ENCODE measurements around the gene ARHGAP42. TPM values are rescaled to one million over a fixed set of nuclear protein-coding genes. Genes with fewer than 3 reads are reported as not detected.

Gene ARHGAP42
- total RNA-seq, 1 experiment from 2014 or later = 11.5 TPM

DNA sequence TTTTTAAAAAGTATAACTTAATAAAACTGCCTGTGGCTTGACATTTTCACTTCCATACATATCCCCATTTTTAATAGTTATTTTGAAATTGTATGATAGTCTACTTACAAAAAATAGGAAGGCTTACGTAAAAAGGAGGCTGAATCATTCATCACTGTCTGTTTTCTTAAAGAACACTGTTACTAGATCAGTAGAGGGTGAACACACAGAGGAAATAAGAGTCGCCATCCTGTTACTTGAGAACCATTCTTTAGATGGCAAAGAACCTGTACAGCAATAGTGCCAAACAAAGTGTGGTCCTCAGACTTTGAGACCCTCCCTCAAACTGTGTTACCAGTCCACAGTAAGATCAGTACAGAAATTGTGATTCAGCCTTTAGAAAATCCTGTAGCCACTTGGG is 261.8 kb downstream of the ARHGAP42 start:
- in situ Hi-C loops (cut with HindIII; ENCODE audit: low pct_unique_long_range_greater_than_20kb, low sequenced_read_pairs) = no loop called here
- DNase-seq (ENCODE audit: low read depth) = no peak

DNA sequence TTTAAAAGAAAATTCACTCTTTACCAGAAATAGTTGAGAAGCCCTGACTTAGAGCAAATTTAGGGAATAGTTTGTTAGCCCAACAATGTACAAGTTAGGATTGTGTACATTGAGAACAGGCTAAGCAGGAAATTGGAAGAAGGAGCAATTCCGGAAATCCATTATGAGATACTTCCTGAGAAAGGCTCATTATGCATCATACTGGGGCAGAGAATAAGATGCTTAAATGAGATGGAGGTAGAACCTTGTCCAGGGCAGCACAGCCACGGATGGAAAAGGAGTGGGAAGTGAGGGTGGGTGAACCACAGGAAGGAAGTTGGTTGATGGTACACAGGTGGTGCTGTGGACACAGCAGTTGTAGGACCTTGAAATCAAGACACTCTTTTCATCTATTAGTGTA is 262.4 kb downstream of the ARHGAP42 start:
- in situ Hi-C loops (cut with HindIII; ENCODE audit: low pct_unique_long_range_greater_than_20kb, low sequenced_read_pairs) = no loop called here
- DNase-seq (ENCODE audit: low read depth) = no peak

DNA sequence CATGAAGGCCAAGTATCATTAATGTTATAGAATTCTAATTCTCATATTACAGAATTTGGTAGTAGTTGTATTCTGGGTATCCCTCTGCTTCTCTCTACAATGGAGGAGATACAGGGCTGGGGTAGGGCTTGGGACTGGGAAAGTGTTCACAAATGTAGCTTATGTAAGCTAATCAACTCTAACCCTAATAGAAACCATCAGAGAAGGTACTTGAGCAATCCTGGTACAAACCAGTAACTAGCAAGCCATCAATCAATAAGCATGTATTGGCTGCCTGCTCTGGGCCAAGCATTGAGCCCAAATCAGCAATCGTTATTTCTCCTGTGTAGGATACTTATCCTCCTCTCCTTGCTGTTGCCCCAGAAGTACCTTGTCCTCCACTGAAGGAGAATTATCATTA is 268.2 kb downstream of the ARHGAP42 start:
- in situ Hi-C loops (cut with HindIII; ENCODE audit: low pct_unique_long_range_greater_than_20kb, low sequenced_read_pairs) = no loop called here

DNA sequence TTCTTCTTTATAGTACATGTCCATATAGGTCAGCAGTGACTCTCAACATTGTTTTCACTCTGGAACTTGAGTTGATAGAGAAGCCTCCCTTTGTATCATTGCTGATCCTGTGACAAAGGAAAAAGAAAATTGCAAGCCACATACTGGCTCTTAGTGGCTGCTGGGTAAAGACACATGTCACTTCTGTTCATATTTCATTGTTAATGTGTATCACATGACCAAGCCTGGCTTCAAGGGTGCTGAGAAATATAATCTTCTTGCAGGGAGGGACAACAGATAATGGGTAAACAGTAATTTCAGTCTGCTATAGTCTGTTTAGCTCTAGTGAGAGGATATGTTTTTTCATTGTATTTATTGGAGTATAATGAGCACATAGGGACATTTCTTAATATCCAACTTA is 269.3 kb downstream of the ARHGAP42 start:
- in situ Hi-C loops (cut with HindIII; ENCODE audit: low pct_unique_long_range_greater_than_20kb, low sequenced_read_pairs) = no loop called here
- no peak for DNase-seq (ENCODE audit: low read depth)

More for the DNA sequence above, 268.2 kb downstream of the ARHGAP42 start:
- DNase-seq (ENCODE audit: low read depth) = no peak

DNA sequence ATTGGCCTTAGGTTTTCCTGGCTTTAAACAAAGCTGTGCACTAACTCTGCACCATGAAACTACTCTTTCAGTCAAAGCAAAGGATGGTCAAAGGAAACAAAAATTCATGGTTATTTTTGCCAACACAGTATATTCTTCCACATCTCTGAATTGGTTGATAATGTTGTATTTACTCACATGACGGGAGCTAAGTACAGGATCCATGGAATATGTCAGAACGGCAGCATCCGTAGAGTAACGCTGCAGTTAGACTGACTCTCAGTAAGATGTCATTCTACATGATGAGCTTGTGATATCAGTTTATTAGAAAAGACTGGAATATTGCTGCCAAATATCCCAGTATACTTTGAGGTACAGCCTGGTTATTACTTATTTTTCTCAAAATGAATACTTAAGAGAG is 270.4 kb downstream of the ARHGAP42 start:
- DNase-seq (ENCODE audit: low read depth) = no peak
- in situ Hi-C loops (cut with HindIII; ENCODE audit: low pct_unique_long_range_greater_than_20kb, low sequenced_read_pairs) = no loop called here

DNA sequence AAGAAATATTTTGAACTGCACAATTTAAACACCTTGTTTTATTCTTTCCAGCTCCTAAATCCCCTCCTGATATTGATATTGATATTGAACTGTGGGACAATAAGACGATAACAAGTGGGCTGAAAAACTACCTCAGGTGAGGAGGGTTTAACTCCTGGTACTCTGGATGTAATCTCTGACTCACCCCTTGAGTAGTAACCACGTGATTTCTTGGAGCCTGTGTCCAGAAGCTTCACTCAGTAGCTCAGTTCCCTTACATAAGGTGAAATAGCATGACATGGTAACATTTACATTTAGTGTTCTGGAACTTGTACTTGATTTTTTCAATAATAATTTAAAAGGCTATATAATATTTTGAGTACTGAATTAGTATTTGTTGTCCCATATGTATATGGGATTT is 274.5 kb downstream of the ARHGAP42 start:
- in situ Hi-C loops (cut with HindIII; ENCODE audit: low pct_unique_long_range_greater_than_20kb, low sequenced_read_pairs) = no loop called here
- no peak for DNase-seq (ENCODE audit: low read depth)

DNA sequence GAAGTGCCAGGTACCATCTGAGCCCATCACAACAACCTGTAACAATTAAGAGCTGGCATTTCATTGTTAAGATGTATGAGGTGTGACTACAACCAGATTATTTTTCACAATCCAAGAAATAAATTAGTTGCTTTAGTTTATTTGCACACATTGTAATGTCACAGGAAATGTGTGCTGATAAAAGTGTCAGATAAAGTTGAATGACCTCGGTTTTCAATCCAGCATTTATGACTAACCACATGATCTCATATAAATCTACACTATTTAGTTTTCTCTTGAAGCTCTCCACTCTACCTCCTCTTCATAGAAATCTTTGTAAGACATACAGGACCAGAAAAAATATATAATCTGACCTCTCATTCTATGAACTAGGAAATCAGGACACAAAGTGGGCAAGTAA is 276.3 kb downstream of the ARHGAP42 start:
- in situ Hi-C loops (cut with HindIII; ENCODE audit: low pct_unique_long_range_greater_than_20kb, low sequenced_read_pairs) = no loop called here
- DNase-seq (ENCODE audit: low read depth) = no peak

DNA sequence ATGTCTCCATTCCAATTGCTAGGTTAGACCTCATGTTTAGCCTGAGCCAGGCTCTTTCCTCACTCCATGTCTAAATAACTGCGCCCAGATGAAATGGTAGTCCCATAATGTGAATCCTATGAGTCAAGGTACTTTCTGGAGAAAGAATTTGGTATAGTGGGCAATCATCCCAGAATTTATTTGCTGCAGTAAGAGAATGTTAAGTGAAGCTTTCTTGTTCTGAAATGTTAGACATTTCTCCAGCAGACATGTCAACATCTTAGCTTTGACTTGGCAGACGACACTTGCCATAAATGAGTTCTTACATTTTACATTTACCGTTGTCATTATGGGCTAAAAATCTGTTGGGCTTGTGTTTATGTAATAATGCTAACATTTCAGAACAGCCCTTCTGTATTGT is 277.3 kb downstream of the ARHGAP42 start:
- in situ Hi-C loops (cut with HindIII; ENCODE audit: low pct_unique_long_range_greater_than_20kb, low sequenced_read_pairs) = no loop called here
- no peak for DNase-seq (ENCODE audit: low read depth)

DNA sequence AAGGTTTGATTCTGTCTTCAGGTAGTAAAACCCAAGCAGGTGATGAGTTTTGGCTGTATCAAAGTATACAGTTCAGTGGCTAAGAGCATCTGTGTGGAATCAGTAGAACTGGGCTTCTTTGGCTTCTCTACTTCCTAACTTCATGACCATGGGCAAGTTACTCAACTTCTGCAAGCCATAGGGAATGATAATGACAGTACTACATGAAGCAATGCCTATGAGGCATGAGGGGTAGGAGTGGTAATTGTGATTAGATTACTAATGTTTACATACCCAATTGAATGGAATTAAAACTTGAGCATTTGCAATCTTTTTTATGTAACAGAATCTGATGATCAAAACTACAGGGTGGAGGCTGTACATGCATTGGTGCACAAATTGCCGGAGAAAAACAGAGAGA is 278.3 kb downstream of the ARHGAP42 start:
- DNase-seq (ENCODE audit: low read depth) = no peak
- in situ Hi-C loops (cut with HindIII; ENCODE audit: low pct_unique_long_range_greater_than_20kb, low sequenced_read_pairs) = no loop called here

DNA sequence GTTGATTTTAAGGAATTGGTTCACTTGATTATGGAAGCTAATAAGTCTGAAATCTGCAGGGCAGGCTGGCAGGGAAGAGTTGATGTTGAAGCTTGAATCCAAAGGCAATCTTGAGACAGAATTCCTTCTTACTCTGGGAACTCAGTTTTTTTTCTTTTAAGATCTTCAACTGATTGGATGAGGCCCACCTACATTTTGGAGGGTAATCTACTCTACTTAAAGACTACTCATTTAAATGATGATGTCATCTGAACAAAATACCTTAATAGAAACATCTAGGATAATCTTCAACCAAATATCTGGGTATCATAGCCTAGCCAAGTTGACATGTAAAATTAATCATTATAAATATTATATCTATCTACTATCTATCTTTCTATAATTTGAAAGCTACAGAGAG is 279.3 kb downstream of the ARHGAP42 start:
- in situ Hi-C loops (cut with HindIII; ENCODE audit: low pct_unique_long_range_greater_than_20kb, low sequenced_read_pairs) = no loop called here
- DNase-seq (ENCODE audit: low read depth) = no peak

DNA sequence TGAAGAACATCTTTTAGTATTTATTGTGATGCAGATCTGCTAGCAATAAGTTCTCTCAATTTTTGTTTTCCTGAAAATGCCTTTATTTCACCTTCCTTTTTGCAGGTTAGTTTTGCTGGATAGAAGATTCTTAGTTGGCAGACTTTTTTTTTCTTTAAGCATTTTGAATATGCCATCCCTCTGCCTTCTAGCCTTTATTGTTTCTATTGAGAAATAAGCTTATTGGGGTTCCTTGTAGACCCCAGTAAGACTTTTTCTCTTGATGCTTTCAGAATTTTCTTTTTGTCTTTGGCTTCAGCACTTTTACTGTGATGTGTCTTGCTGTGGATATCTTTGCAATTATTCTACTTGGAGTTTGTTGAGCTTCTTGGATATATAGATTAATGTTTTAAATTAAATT is 281.9 kb downstream of the ARHGAP42 start:
- DNase-seq (ENCODE audit: low read depth) = no peak
- in situ Hi-C loops (cut with HindIII; ENCODE audit: low pct_unique_long_range_greater_than_20kb, low sequenced_read_pairs) = no loop called here

DNA sequence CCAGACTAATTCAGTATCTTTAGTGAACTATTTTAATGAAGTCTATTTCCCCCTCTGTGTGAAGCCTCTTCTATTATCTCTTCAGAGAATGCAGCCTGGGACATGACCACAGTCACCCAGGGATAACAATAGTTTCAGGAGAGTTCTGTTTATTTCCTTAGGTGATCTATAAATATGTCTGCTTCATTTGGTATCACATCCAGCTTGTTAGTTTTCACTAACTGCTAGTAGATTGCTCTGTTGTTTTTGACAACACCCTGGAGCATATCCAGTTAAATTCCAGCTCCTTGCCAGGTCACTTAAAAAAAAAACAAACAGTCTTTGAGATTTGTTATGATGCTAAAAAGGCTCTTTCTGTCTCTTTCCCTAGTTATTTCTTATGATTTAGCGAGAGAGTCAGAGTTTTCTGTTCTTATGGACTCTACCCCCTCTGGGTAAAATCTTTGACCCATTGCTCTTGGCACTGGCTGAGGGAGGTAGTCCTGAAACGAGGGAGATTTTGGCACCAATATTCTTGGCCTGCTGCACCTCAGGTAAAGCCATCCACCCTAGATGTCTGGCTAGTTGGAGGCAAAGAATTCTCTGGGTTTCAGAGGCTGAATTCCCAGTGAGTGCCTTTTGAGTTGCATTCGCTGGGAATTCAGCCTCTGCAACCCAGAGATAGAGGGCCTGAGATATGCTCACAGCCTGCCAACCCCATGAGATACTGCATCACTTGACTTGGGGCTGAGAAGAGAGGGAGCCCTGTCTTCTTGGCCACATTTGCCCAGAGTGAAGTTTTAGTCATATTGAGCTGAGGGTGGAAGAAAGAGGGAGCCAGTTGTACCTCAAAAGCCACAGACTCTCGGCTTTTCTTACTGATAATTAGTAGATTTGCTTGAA is 283.4 kb downstream of the ARHGAP42 start:
- in situ Hi-C loops (cut with HindIII; ENCODE audit: low pct_unique_long_range_greater_than_20kb, low sequenced_read_pairs) = no loop called here
- DNase-seq (ENCODE audit: low read depth) = no peak

DNA sequence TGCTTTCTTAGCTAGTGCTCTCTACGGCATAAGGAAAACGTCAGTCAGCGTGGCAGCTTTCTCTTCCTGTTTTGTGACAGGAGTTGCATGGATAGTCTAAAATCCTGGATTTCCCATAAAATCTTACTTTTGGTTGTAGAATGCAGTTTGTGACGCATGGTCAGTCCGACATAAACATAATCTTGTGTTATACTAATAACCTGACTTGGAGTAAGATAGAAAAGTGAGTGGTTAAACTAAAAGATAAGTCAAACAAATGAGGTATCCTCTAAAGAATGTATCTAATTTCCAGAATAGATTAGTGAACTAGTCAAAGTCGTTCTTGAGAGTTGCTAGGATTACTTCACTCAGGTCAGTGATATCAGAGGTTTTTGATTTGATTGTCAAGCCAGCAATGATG is 285.0 kb downstream of the ARHGAP42 start:
- in situ Hi-C loops (cut with HindIII; ENCODE audit: low pct_unique_long_range_greater_than_20kb, low sequenced_read_pairs) = no loop called here
- no peak for DNase-seq (ENCODE audit: low read depth)

DNA sequence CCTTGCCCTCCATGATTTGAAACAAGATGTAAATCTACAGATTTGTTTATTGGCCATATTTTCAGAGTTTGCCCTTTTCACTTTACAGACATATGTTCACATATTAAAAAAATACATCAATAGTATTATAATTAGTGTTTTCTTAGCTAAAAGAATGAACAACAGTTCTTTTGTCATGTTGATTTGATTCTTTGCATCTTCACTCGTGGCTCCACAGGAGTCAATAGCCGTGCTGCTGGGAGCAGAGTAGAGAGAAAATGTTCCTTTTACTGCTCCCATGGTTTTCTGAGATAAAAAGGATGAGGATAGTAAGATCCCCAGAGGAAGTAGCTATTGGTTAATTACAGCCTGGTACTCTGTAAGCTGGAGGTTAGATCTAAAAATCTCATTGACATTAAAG is 291.4 kb downstream of the ARHGAP42 start:
- DNase-seq (ENCODE audit: low read depth) = no peak
- in situ Hi-C loops (cut with HindIII; ENCODE audit: low pct_unique_long_range_greater_than_20kb, low sequenced_read_pairs) = no loop called here

DNA sequence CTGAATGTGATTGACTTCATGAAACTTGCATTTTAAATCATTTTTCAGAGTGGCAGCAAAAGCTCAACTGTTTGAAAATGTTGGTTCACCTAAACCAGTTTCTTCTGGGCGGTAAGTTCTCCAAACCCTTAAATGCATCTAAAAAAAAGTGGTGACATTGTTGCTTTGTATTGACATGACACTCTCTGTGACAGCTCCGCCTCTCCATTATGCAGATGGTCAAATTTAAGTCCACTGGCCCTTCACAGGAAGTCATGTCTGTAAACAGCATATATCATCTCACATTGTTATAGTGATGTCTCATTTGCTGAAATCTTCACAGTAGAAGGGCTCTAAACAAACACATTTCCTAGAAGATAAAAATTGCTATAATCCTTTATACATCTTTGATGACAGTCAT is 291.9 kb downstream of the ARHGAP42 start:
- in situ Hi-C loops (cut with HindIII; ENCODE audit: low pct_unique_long_range_greater_than_20kb, low sequenced_read_pairs) = no loop called here
- DNase-seq (ENCODE audit: low read depth) = no peak

DNA sequence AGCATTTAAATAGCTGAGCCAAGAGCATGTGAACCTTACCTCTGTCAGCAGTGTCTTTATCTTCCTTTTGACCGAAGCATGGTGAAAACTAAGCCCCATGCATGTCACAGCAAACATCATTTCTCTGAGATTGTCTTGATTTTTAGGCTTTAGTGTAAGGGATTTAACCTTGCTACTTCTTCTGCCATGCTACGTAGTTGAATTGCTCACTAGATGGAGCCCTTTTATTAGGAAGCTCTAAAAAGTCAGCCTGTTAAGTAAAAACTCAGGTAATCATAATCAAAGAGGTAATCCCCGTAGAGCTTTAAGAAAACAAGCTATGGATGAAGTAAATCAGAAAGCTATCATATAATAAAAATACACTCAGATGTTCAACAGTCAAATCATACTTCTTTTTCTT is 293.1 kb downstream of the ARHGAP42 start:
- in situ Hi-C loops (cut with HindIII; ENCODE audit: low pct_unique_long_range_greater_than_20kb, low sequenced_read_pairs) = no loop called here
- no peak for DNase-seq (ENCODE audit: low read depth)

DNA sequence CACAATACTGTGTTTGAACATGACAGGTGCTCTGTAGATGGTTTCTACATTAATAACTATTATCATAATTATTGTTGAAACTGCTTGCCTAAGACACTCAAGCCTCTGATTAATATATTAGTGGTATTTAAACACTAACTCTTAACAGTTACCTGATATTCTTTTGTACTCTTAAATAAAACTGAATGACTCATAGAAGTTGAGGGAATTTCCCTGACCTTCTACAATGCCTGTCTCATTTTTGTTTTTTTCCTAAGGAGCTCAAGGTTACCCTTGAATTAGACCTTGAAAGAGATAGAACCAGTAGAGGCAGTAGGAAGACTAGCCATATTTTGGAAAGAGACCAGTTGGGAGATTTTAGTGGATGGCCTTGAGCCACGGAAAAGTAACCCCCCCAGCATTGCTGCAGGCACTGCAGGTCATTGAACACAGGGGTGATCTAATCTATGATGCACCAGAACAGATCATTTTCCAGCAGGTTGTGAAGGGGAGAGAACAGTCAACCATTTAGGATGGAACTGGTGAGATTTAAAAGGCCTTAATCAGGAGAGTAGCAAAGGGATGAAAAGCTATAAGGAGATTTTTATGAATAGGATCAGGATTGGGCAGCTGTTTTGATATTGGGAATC is 294.2 kb downstream of the ARHGAP42 start:
- no peak for DNase-seq (ENCODE audit: low read depth)
- in situ Hi-C loops (cut with HindIII; ENCODE audit: low pct_unique_long_range_greater_than_20kb, low sequenced_read_pairs) = no loop called here

DNA sequence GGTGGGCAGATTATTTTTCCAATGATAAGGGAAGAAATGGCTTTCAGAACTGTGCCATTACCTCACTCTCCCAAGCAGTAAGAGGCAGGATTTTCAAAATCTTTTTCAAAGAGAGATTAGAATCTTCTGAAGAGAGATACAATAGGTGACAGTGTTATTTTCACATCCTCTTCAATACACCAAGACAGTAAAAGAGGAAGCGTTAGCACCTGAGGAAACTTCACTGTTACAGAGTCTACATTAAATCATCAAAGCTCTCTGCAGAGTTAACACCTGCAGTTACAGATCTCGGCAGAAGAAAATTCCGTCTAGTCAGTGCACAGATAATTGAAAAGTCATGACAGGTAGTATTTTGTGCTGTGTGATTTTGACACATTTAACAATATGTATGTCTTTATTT is 297.6 kb downstream of the ARHGAP42 start:
- no peak for DNase-seq (ENCODE audit: low read depth)
- in situ Hi-C loops (cut with HindIII; ENCODE audit: low pct_unique_long_range_greater_than_20kb, low sequenced_read_pairs) = no loop called here

DNA sequence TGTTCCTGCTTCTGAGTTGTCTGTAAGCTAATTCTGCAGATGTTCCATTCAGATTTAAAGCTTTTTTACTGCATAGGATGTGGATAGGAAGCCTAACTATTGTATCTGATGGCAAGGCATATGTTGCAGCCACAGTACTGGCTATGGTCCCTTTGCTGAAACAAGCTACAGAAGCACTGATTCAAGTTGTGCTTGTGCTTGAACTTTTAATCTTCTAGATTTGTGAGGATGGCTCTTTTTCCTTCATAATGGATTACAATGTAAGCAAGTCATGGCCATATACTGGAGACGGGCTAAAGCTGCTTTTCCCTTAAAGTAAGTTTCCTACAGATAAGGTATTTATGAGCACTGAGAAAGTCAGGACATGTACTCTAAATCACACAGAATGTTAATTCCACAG is 303.8 kb downstream of the ARHGAP42 start:
- no peak for DNase-seq (ENCODE audit: low read depth)

DNA sequence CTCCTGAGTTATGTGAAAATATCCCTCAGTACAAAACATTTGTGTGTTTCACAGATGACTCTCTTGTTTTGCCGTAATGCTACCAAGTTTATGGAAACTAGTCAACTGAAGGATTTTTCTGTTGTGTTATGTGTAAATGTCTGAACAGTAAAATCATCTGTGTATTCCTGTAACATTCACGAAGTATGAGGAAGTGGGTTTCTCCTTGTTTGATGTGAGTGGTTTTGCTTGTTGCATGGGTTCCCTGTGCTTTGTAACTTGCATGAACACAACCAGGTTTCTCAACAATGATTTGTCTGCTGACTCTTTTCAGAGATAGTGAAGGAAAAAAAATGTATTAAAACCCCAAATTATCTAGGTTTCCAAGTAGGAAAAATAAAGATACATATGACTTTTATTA is 304.5 kb downstream of the ARHGAP42 start:
- DNase-seq (ENCODE audit: low read depth) = no peak
- in situ Hi-C loops (cut with HindIII; ENCODE audit: low pct_unique_long_range_greater_than_20kb, low sequenced_read_pairs) = no loop called here

More for the DNA sequence above, 303.8 kb downstream of the ARHGAP42 start:
- in situ Hi-C loops (cut with HindIII; ENCODE audit: low pct_unique_long_range_greater_than_20kb, low sequenced_read_pairs) = no loop called here
